ENCODE data around the gene ASCL2.

ASCL2 gene

GRCh38 chr11:2309251-2310072 lies 39.1 kb upstream of the ASCL2 start:
- no peak for DNase-seq (ENCODE audit: low read depth in 2 of 2)

GRCh38 chr11:2308713-2309112 lies 38.3 kb upstream of the ASCL2 start:
- DNase-seq (ENCODE audit: low read depth in 2 of 2): no peak

GRCh38 chr11:2307501-2308331 lies 37.3 kb upstream of the ASCL2 start:
- DNase-seq (ENCODE audit: low read depth in 2 of 2): no peak

GRCh38 chr11:2306877-2307500 lies 36.6 kb upstream of the ASCL2 start:
- DNase-seq (ENCODE audit: low read depth in 2 of 2): no peak

GRCh38 chr11:2306452-2306823 lies 36.0 kb upstream of the ASCL2 start:
- peak; percentile 92 to 93 for DNase-seq (ENCODE audit: low read depth in 2 of 2)

GRCh38 chr11:2305788-2306451 lies 35.5 kb upstream of the ASCL2 start:
- peak; percentile 25 to 33 for DNase-seq (ENCODE audit: low read depth in 2 of 2)

- DNase-seq (ENCODE audit: low read depth in 2 of 2): peak in 1 of 2 experiments; percentile 22
These were observed 34.9 kb upstream of the ASCL2 start for GRCh38 chr11:2305140-2305778.

GRCh38 chr11:2304506-2305139 lies 34.2 kb upstream of the ASCL2 start:
- no peak for DNase-seq (ENCODE audit: low read depth in 2 of 2)

GRCh38 chr11:2303627-2304505 lies 33.5 kb upstream of the ASCL2 start:
- DNase-seq (ENCODE audit: low read depth in 2 of 2): no peak

GRCh38 chr11:2302896-2303626 lies 32.7 kb upstream of the ASCL2 start:
- DNase-seq (ENCODE audit: low read depth in 2 of 2): no peak

- DNase-seq (ENCODE audit: low read depth in 2 of 2): no peak
These were observed 32.0 kb upstream of the ASCL2 start for GRCh38 chr11:2302306-2302895.

- no peak for DNase-seq (ENCODE audit: low read depth in 2 of 2)
These were observed 31.4 kb upstream of the ASCL2 start, which contains the start of the genes C11orf21 and TSPAN32 for GRCh38 chr11:2301631-2302305. C11orf21 (minus strand) TSS chr11:2301918; CDS start chr11:2301808, 110 bp downstream. TSPAN32 (plus strand) TSS chr11:2302013; CDS start chr11:2302150, 137 bp downstream.

- no peak for DNase-seq (ENCODE audit: low read depth in 2 of 2)
These were observed 30.7 kb upstream of the ASCL2 start for GRCh38 chr11:2300936-2301630.

- DNase-seq (ENCODE audit: low read depth in 2 of 2): no peak
These were observed 30.0 kb upstream of the ASCL2 start for GRCh38 chr11:2300290-2300935.

- no peak for DNase-seq (ENCODE audit: low read depth in 2 of 2)
These were observed 29.4 kb upstream of the ASCL2 start for GRCh38 chr11:2299773-2300172.

GRCh38 chr11:2298795-2299761 lies 28.7 kb upstream of the ASCL2 start:
- no peak for DNase-seq (ENCODE audit: low read depth in 2 of 2)

Measured in fibroblast of skin of left biceps (primary cell).